ENCODE measurements around the gene TEX9.

Gene TEX9

GRCh38 chr15:56440214-56440770 is 75.1 kb downstream of the TEX9 start:
- H3K27ac Mint-ChIP-seq: no peak overlapping the region
- no peak overlapping the region for H3K4me3 Mint-ChIP-seq
- peaks cover 4 to 9% of the 10 kb centered on the region in 2 donors for H3K36me3 Mint-ChIP-seq
- no peaks in the 10 kb centered on the region for H3K4me1 Mint-ChIP-seq
- no peaks in the 10 kb centered on the region for H3K27me3 Mint-ChIP-seq
- H3K9me3 Mint-ChIP-seq: peaks cover 3 to 5% of the 10 kb centered on the region in 2 donors
- DNase-seq (no peak), ATAC-seq (replicated peaks) (no peak)

- Mint-ChIP-seq H3K36me3 (no peaks in the 10 kb centered on the region), H3K27ac (no peak overlapping the region), H3K4me1 (no peaks in the 10 kb centered on the region), H3K4me3 (no peak overlapping the region), H3K27me3 (no peaks in the 10 kb centered on the region), H3K9me3 (peaks cover 0 to 5% of the 10 kb centered on the region in 2 donors)
- DNase-seq (no peak), ATAC-seq (replicated peaks) (no peak)
Measured at GRCh38 chr15:56442354-56442753, 77.1 kb downstream of the TEX9 start.

GRCh38 chr15:56445746-56446145 is 80.5 kb downstream of the TEX9 start:
- Mint-ChIP-seq H3K4me1 (no peaks in the 10 kb centered on the region), H3K27me3 (no peaks in the 10 kb centered on the region), H3K27ac (no peak overlapping the region), H3K9me3 (peaks cover 0 to 2% of the 10 kb centered on the region in 2 donors), H3K36me3 (no peaks in the 10 kb centered on the region), H3K4me3 (no peak overlapping the region)
- ATAC-seq (replicated peaks) (no peak), DNase-seq (no peak)

- Mint-ChIP-seq H3K9me3 (peaks cover 4% of the 10 kb centered on the region in 2 donors), H3K27me3 (no peaks in the 10 kb centered on the region)
Measured at GRCh38 chr15:56454836-56455235, 89.6 kb downstream of the TEX9 start.

GRCh38 chr15:56456229-56456628 is 91.0 kb downstream of the TEX9 start:
- Mint-ChIP-seq H3K4me1 (no peaks in the 10 kb centered on the region), H3K36me3 (no peaks in the 10 kb centered on the region), H3K9me3 (peaks cover 4% of the 10 kb centered on the region in 2 donors), H3K4me3 (no peak overlapping the region), H3K27me3 (no peaks in the 10 kb centered on the region), H3K27ac (no peak overlapping the region)
- ATAC-seq (replicated peaks) (no peak), DNase-seq (no peak)

More at GRCh38 chr15:56454836-56455235, 89.6 kb downstream of the TEX9 start:
- no peak overlapping the region for H3K27ac Mint-ChIP-seq
- H3K4me1 Mint-ChIP-seq: no peaks in the 10 kb centered on the region
- H3K36me3 Mint-ChIP-seq: no peaks in the 10 kb centered on the region
- no peak for DNase-seq
- no peak overlapping the region for H3K4me3 Mint-ChIP-seq
- ATAC-seq (replicated peaks): no peak

GRCh38 chr15:56459096-56459495 is 93.9 kb downstream of the TEX9 start:
- H3K4me1 Mint-ChIP-seq: no peaks in the 10 kb centered on the region
- ATAC-seq (replicated peaks) (no peak), DNase-seq (no peak)
- no peak overlapping the region for H3K27ac Mint-ChIP-seq
- no peaks in the 10 kb centered on the region for H3K36me3 Mint-ChIP-seq
- peaks cover 4% of the 10 kb centered on the region in 2 donors for H3K9me3 Mint-ChIP-seq
- no peak overlapping the region for H3K4me3 Mint-ChIP-seq
- no peaks in the 10 kb centered on the region for H3K27me3 Mint-ChIP-seq

GRCh38 chr15:56460071-56460470 is 94.8 kb downstream of the TEX9 start:
- Mint-ChIP-seq H3K9me3 (peaks cover 4% of the 10 kb centered on the region in 2 donors), H3K27me3 (no peaks in the 10 kb centered on the region), H3K4me1 (peaks cover 2 to 8% of the 10 kb centered on the region in 2 donors), H3K36me3 (no peaks in the 10 kb centered on the region), H3K27ac (no peak overlapping the region), H3K4me3 (no peak overlapping the region)
- ATAC-seq (replicated peaks) (no peak), DNase-seq (no peak)

- no peak overlapping the region for H3K4me3 Mint-ChIP-seq
- no peaks in the 10 kb centered on the region for H3K27me3 Mint-ChIP-seq
- peaks cover 4% of the 10 kb centered on the region in 2 donors for H3K9me3 Mint-ChIP-seq
- H3K27ac Mint-ChIP-seq: no peak overlapping the region
- DNase-seq (no peak), ATAC-seq (replicated peaks) (no peak)
- peaks cover 2 to 9% of the 10 kb centered on the region in 2 donors for H3K4me1 Mint-ChIP-seq
- H3K36me3 Mint-ChIP-seq: no peaks in the 10 kb centered on the region
Measured at GRCh38 chr15:56460947-56461346, 95.7 kb downstream of the TEX9 start.

- ATAC-seq (replicated peaks) (peak; percentile 99 to 100), DNase-seq (peak; percentile 91)
- Mint-ChIP-seq H3K36me3 (no peaks in the 10 kb centered on the region), H3K27ac (peak within 1 kb of the TSS; percentile 94), H3K4me3 (peak within 1 kb of the TSS; percentile 95), H3K9me3 (no peaks in the 10 kb centered on the region), H3K4me1 (peaks cover 6 to 19% of the 10 kb centered on the region in 2 donors), H3K27me3 (no peaks in the 10 kb centered on the region)
Measured at GRCh38 chr15:56464893-56465520, 99.8 kb downstream of the TEX9 start, which contains the start of gene MNS1. Gene MNS1, minus strand, starts transcription at chr15:56465137. Its CDS starts 165 bp downstream, at chr15:56464972.

GRCh38 chr15:56467616-56468015 is 102.4 kb downstream of the TEX9 start:
- Mint-ChIP-seq H3K36me3 (no peaks in the 10 kb centered on the region), H3K4me3 (no peak overlapping the region), H3K9me3 (no peaks in the 10 kb centered on the region), H3K27ac (no peak overlapping the region), H3K4me1 (peaks cover 6 to 19% of the 10 kb centered on the region in 2 donors), H3K27me3 (no peaks in the 10 kb centered on the region)
- DNase-seq (no peak), ATAC-seq (replicated peaks) (no peak)

- H3K4me1 Mint-ChIP-seq: peaks cover 6 to 19% of the 10 kb centered on the region in 2 donors
- H3K27me3 Mint-ChIP-seq: no peaks in the 10 kb centered on the region
- ATAC-seq (replicated peaks) (peak in 1 of 2 donors; percentile 22), DNase-seq (no peak)
- peak overlapping the region; percentile 80 for H3K27ac Mint-ChIP-seq
- peak overlapping the region; percentile 81 to 86 for H3K4me3 Mint-ChIP-seq
- H3K9me3 Mint-ChIP-seq: no peaks in the 10 kb centered on the region
- H3K36me3 Mint-ChIP-seq: no peaks in the 10 kb centered on the region
Measured at GRCh38 chr15:56468401-56468800, 103.2 kb downstream of the TEX9 start.

- H3K36me3 Mint-ChIP-seq: no peaks in the 10 kb centered on the region
- DNase-seq (no peak), ATAC-seq (replicated peaks) (no peak)
- no peaks in the 10 kb centered on the region for H3K27me3 Mint-ChIP-seq
- H3K4me3 Mint-ChIP-seq: no peak overlapping the region
- H3K4me1 Mint-ChIP-seq: peaks cover 6 to 17% of the 10 kb centered on the region in 2 donors
- H3K9me3 Mint-ChIP-seq: no peaks in the 10 kb centered on the region
- H3K27ac Mint-ChIP-seq: no peak overlapping the region
Measured at GRCh38 chr15:56469483-56469882, 104.3 kb downstream of the TEX9 start.

GRCh38 chr15:56471440-56472069 is 106.3 kb downstream of the TEX9 start:
- no peaks in the 10 kb centered on the region for H3K36me3 Mint-ChIP-seq
- ATAC-seq (replicated peaks): peak in 1 of 2 donors; percentile 43
- no peak overlapping the region for H3K4me3 Mint-ChIP-seq
- no peaks in the 10 kb centered on the region for H3K27me3 Mint-ChIP-seq
- no peak overlapping the region for H3K27ac Mint-ChIP-seq
- peaks cover 4 to 10% of the 10 kb centered on the region in 2 donors for H3K4me1 Mint-ChIP-seq
- DNase-seq: no peak
- H3K9me3 Mint-ChIP-seq: no peaks in the 10 kb centered on the region

GRCh38 chr15:56472278-56472677 is 107.1 kb downstream of the TEX9 start:
- DNase-seq: no peak
- H3K27me3 Mint-ChIP-seq: no peaks in the 10 kb centered on the region
- no peaks in the 10 kb centered on the region for H3K36me3 Mint-ChIP-seq
- H3K9me3 Mint-ChIP-seq: no peaks in the 10 kb centered on the region
- H3K27ac Mint-ChIP-seq: no peak overlapping the region
- no peak overlapping the region for H3K4me3 Mint-ChIP-seq
- H3K4me1 Mint-ChIP-seq: peaks cover 4 to 10% of the 10 kb centered on the region in 2 donors
- ATAC-seq (replicated peaks): no peak

GRCh38 chr15:56473017-56473416 is 107.8 kb downstream of the TEX9 start:
- H3K4me1 Mint-ChIP-seq: peaks cover 4 to 8% of the 10 kb centered on the region in 2 donors
- no peak for DNase-seq
- H3K36me3 Mint-ChIP-seq: no peaks in the 10 kb centered on the region
- no peaks in the 10 kb centered on the region for H3K27me3 Mint-ChIP-seq
- H3K27ac Mint-ChIP-seq: no peak overlapping the region
- ATAC-seq (replicated peaks): no peak
- no peak overlapping the region for H3K4me3 Mint-ChIP-seq
- H3K9me3 Mint-ChIP-seq: no peaks in the 10 kb centered on the region
